ENCODE results near the gene EN1. TPM values are rescaled to one million over a fixed set of nuclear protein-coding genes. Genes with fewer than 3 reads are reported as not detected.

Gene EN1
- total RNA-seq (0.05 TPM), polyA plus RNA-seq (0.46 TPM)
- long read RNA-seq, donor 1: 0 reads
- long read RNA-seq, donor 2: 0 reads
- long read RNA-seq, donor 3: 0 reads
- long read RNA-seq, donor 4: 0 reads
- long read RNA-seq, donor 5: 0 reads
- long read RNA-seq, donor 6: 0 reads
- long read RNA-seq, donor 7: 0 reads
- long read RNA-seq, donor 8: 0 reads
- long read RNA-seq, donor 9, partial matches to known transcripts: 0 of 1 reads
- long read RNA-seq, donor 9, other reads (novel, unspliced or antisense): 0 of 1 reads
- long read RNA-seq, donor 10: 0 reads

- Histone ChIP-seq H3K9me3 (ENCODE audit: control insufficient read depth in 2 of 2, insufficient read depth in 1 of 2, low read length in 1 of 2) (peaks cover 0 to 1% of the 10 kb centered on the region in 2 donors), H3K4me3 (ENCODE audit: low read length in 2 of 2) (no peak within 1 kb of the TSS), H3K27ac (ENCODE audit: low read depth in 1 of 2, low read length in 1 of 2) (no peak within 1 kb of the TSS), H3K27me3 (ENCODE audit: control insufficient read depth in 2 of 2, insufficient read depth in 1 of 2, low read length in 1 of 2) (peaks cover 97 to 98% of the 10 kb centered on the region in 2 donors), H3K4me1 (ENCODE audit: control insufficient read depth in 2 of 2, insufficient read depth in 2 of 2, low read length in 2 of 2) (no peaks in the 10 kb centered on the region), H3K36me3 (ENCODE audit: control insufficient read depth in 2 of 2, insufficient read depth in 2 of 2, low read length in 1 of 2) (no peaks in the 10 kb centered on the region)
- no peak for DNase-seq (ENCODE audit: low read depth in 6 of 9, low spot score in 9 of 9)
- WGBS: 4% methylated on average over 64 of the region's 64 CpGs
Measured at GRCh38 chr2:118846953-118847761, at the start of gene EN1. Gene EN1, minus strand, starts transcription at chr2:118847648. Its CDS starts 481 bp downstream, at chr2:118847167.

GRCh38 chr2:118893100-118893499 lies 45.7 kb upstream of the EN1 start:
- Histone ChIP-seq H3K27me3 (ENCODE audit: control insufficient read depth in 2 of 2, insufficient read depth in 1 of 2, low read length in 1 of 2) (no peaks in the 10 kb centered on the region), H3K27ac (ENCODE audit: low read depth in 1 of 2, low read length in 1 of 2) (no peak overlapping the region), H3K4me3 (ENCODE audit: low read length in 2 of 2) (no peak overlapping the region), H3K36me3 (ENCODE audit: control insufficient read depth in 2 of 2, insufficient read depth in 2 of 2, low read length in 1 of 2) (no peaks in the 10 kb centered on the region), H3K9me3 (ENCODE audit: control insufficient read depth in 2 of 2, insufficient read depth in 1 of 2, low read length in 1 of 2) (no peaks in the 10 kb centered on the region), H3K4me1 (ENCODE audit: control insufficient read depth in 2 of 2, insufficient read depth in 2 of 2, low read length in 2 of 2) (no peaks in the 10 kb centered on the region)
- 92% methylated on average over 3 of the region's 3 CpGs for WGBS
- no peak for DNase-seq (ENCODE audit: low read depth in 6 of 9, low spot score in 9 of 9)

GRCh38 chr2:118889995-118890394 lies 42.5 kb upstream of the EN1 start:
- Histone ChIP-seq H3K27me3 (ENCODE audit: control insufficient read depth in 2 of 2, insufficient read depth in 1 of 2, low read length in 1 of 2) (no peaks in the 10 kb centered on the region), H3K27ac (ENCODE audit: low read depth in 1 of 2, low read length in 1 of 2) (no peak overlapping the region), H3K4me1 (ENCODE audit: control insufficient read depth in 2 of 2, insufficient read depth in 2 of 2, low read length in 2 of 2) (no peaks in the 10 kb centered on the region), H3K4me3 (ENCODE audit: low read length in 2 of 2) (no peak overlapping the region), H3K9me3 (ENCODE audit: control insufficient read depth in 2 of 2, insufficient read depth in 1 of 2, low read length in 1 of 2) (no peaks in the 10 kb centered on the region), H3K36me3 (ENCODE audit: control insufficient read depth in 2 of 2, insufficient read depth in 2 of 2, low read length in 1 of 2) (no peaks in the 10 kb centered on the region)
- DNase-seq (ENCODE audit: low read depth in 6 of 9, low spot score in 9 of 9): no peak
- 83% methylated on average over 1 of the region's 1 CpG for WGBS

GRCh38 chr2:118883792-118884191 lies 36.3 kb upstream of the EN1 start:
- Histone ChIP-seq H3K4me1 (ENCODE audit: control insufficient read depth in 2 of 2, insufficient read depth in 2 of 2, low read length in 2 of 2) (peaks cover 0 to 3% of the 10 kb centered on the region in 2 donors), H3K27me3 (ENCODE audit: control insufficient read depth in 2 of 2, insufficient read depth in 1 of 2, low read length in 1 of 2) (peaks cover 0 to 3% of the 10 kb centered on the region in 2 donors), H3K4me3 (ENCODE audit: low read length in 2 of 2) (no peak overlapping the region), H3K36me3 (ENCODE audit: control insufficient read depth in 2 of 2, insufficient read depth in 2 of 2, low read length in 1 of 2) (no peaks in the 10 kb centered on the region), H3K9me3 (ENCODE audit: control insufficient read depth in 2 of 2, insufficient read depth in 1 of 2, low read length in 1 of 2) (no peaks in the 10 kb centered on the region), H3K27ac (ENCODE audit: low read depth in 1 of 2, low read length in 1 of 2) (no peak overlapping the region)
- 82% methylated on average over 4 of the region's 4 CpGs for whole genome bisulfite sequencing
- DNase-seq (ENCODE audit: low read depth in 6 of 9, low spot score in 9 of 9): no peak

GRCh38 chr2:118882693-118883336 lies 35.4 kb upstream of the EN1 start:
- Histone ChIP-seq H3K27me3 (ENCODE audit: control insufficient read depth in 2 of 2, insufficient read depth in 1 of 2, low read length in 1 of 2) (peaks cover 0 to 3% of the 10 kb centered on the region in 2 donors), H3K4me1 (ENCODE audit: control insufficient read depth in 2 of 2, insufficient read depth in 2 of 2, low read length in 2 of 2) (peaks cover 0 to 3% of the 10 kb centered on the region in 2 donors), H3K4me3 (ENCODE audit: low read length in 2 of 2) (no peak overlapping the region), H3K36me3 (ENCODE audit: control insufficient read depth in 2 of 2, insufficient read depth in 2 of 2, low read length in 1 of 2) (no peaks in the 10 kb centered on the region), H3K9me3 (ENCODE audit: control insufficient read depth in 2 of 2, insufficient read depth in 1 of 2, low read length in 1 of 2) (no peaks in the 10 kb centered on the region), H3K27ac (ENCODE audit: low read depth in 1 of 2, low read length in 1 of 2) (no peak overlapping the region)
- DNase-seq (ENCODE audit: low read depth in 6 of 9, low spot score in 9 of 9): peak in 8 of 9 donors; percentile 9 to 55 (median 24)
- 27% methylated on average over 17 of the region's 17 CpGs for WGBS

- H3K36me3 ChIP-seq (ENCODE audit: control insufficient read depth in 2 of 2, insufficient read depth in 2 of 2, low read length in 1 of 2): no peaks in the 10 kb centered on the region
- 22% methylated on average over 10 of the region's 10 CpGs for whole genome bisulfite sequencing
- H3K9me3 ChIP-seq (ENCODE audit: control insufficient read depth in 2 of 2, insufficient read depth in 1 of 2, low read length in 1 of 2): no peaks in the 10 kb centered on the region
- H3K27ac ChIP-seq (ENCODE audit: low read depth in 1 of 2, low read length in 1 of 2): no peak overlapping the region
- DNase-seq (ENCODE audit: low read depth in 6 of 9, low spot score in 9 of 9): peak; percentile 4 to 53 (median 20)
- H3K27me3 ChIP-seq (ENCODE audit: control insufficient read depth in 2 of 2, insufficient read depth in 1 of 2, low read length in 1 of 2): peaks cover 0 to 3% of the 10 kb centered on the region in 2 donors
- no peak overlapping the region for H3K4me3 ChIP-seq (ENCODE audit: low read length in 2 of 2)
- peaks cover 0 to 3% of the 10 kb centered on the region in 2 donors for H3K4me1 ChIP-seq (ENCODE audit: control insufficient read depth in 2 of 2, insufficient read depth in 2 of 2, low read length in 2 of 2)
Measured at GRCh38 chr2:118881490-118882129, 34.2 kb upstream of the EN1 start.

GRCh38 chr2:118880501-118880900 lies 33.1 kb upstream of the EN1 start:
- Histone ChIP-seq H3K27ac (ENCODE audit: low read depth in 1 of 2, low read length in 1 of 2) (no peak overlapping the region), H3K9me3 (ENCODE audit: control insufficient read depth in 2 of 2, insufficient read depth in 1 of 2, low read length in 1 of 2) (no peaks in the 10 kb centered on the region), H3K4me3 (ENCODE audit: low read length in 2 of 2) (no peak overlapping the region), H3K4me1 (ENCODE audit: control insufficient read depth in 2 of 2, insufficient read depth in 2 of 2, low read length in 2 of 2) (peaks cover 0 to 3% of the 10 kb centered on the region in 2 donors), H3K36me3 (ENCODE audit: control insufficient read depth in 2 of 2, insufficient read depth in 2 of 2, low read length in 1 of 2) (no peaks in the 10 kb centered on the region), H3K27me3 (ENCODE audit: control insufficient read depth in 2 of 2, insufficient read depth in 1 of 2, low read length in 1 of 2) (peaks cover 0 to 3% of the 10 kb centered on the region in 2 donors)
- DNase-seq (ENCODE audit: low read depth in 6 of 9, low spot score in 9 of 9): no peak
- 90% methylated on average over 4 of the region's 4 CpGs for whole genome bisulfite sequencing

GRCh38 chr2:118878531-118879149 lies 31.2 kb upstream of the EN1 start:
- WGBS: 68% methylated on average over 2 of the region's 2 CpGs
- DNase-seq (ENCODE audit: low read depth in 6 of 9, low spot score in 9 of 9): no peak
- Histone ChIP-seq H3K9me3 (ENCODE audit: control insufficient read depth in 2 of 2, insufficient read depth in 1 of 2, low read length in 1 of 2) (no peaks in the 10 kb centered on the region), H3K36me3 (ENCODE audit: control insufficient read depth in 2 of 2, insufficient read depth in 2 of 2, low read length in 1 of 2) (no peaks in the 10 kb centered on the region), H3K4me1 (ENCODE audit: control insufficient read depth in 2 of 2, insufficient read depth in 2 of 2, low read length in 2 of 2) (peaks cover 0 to 3% of the 10 kb centered on the region in 2 donors), H3K27ac (ENCODE audit: low read depth in 1 of 2, low read length in 1 of 2) (no peak overlapping the region), H3K4me3 (ENCODE audit: low read length in 2 of 2) (no peak overlapping the region), H3K27me3 (ENCODE audit: control insufficient read depth in 2 of 2, insufficient read depth in 1 of 2, low read length in 1 of 2) (peaks cover 0 to 3% of the 10 kb centered on the region in 2 donors)
